Measurements from ENCODE around the gene TMEM18.
A peak's percentile ranks its signal among the peaks of the same experiment; 100 is the strongest.

TMEM18 gene

DNA sequence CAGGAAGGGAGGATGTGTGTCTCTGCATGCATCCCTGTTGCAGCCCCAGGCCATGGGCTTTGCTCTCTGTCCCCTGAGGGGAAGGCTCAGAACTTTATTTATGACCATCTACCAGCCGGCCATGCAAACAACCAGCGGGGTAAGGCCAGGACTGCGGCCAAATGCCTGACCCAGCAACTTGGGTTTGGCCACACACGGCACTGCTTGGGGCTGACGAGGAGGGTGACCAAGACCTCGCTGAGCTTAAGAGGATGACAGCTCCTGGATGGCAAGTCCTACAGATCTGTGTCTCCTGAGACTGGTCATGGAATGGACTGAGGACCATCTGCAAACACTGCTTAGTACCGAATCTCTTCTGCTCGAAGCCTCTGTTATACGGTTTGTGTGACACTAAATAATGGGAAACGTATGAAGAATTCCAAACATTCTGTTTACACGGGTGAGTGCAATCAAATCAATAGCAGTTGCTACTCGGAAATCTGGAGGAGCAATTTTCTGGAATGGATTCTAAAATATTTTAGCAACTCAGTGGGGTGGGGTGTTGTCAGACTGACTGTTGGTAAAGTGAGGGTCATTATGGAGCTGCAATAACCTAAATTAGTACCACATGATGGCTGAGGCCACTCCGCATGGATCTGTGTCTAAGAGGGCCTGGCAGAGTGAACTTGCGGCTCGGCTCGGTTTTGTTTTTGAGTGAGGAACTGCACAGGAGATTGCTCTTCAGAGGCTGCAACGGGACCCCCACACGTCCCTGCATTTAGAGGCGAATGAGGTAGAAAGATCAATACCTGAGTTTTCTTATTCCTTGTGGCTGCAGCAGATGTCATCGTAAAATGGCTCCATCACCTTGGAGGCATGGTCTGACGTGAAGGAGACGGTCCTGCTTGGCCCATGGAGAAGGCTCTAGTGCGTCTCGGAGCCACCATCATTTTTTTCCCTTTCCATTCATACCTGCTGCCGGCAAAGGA, 26.6 kb downstream of the TMEM18 start:
- no peak for DNase-seq

DNA sequence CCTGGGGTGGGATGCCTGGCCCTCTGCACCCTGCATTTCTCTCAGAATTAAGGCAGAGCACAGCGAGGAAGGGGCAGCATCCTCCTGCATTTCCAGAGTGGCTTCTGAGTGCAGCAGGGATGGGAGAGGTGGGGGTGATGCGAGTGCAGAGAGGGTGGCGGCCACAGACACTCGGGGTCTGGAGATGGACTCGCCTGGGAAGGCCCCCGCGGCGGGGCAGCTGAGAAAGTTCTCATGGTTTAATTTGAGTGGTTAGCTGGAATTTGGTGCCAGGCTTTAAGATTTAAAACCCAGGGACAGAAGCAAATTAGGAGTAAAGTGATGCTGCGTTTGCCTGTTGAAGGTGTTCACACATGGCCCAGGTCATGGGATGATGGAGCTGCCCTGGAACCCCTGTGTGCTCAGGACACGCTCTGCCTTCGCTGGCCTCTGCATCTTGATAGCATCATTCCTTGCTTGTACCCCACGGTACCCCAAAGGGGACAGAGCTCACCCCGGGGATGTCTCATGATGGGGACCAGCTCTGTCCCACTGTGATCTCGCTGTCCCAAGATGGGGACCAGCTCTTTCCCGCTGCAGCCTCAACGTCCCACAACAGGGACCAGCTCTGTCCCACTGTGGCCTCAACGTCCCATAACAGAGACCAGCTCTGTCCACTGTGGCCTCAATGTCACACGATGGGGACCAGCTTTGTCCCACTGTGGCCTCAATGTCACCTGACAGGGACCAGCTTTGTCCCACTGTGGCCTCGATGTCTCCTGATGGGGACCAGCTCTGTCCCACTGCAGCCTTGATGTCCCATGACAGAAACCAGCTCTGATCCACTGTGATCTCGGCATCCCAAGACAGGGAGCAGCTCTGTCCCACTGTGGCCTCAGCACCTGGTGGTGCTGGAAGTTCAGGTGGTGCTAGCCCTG, 27.5 kb downstream of the TMEM18 start:
- DNase-seq, result no peak

DNA sequence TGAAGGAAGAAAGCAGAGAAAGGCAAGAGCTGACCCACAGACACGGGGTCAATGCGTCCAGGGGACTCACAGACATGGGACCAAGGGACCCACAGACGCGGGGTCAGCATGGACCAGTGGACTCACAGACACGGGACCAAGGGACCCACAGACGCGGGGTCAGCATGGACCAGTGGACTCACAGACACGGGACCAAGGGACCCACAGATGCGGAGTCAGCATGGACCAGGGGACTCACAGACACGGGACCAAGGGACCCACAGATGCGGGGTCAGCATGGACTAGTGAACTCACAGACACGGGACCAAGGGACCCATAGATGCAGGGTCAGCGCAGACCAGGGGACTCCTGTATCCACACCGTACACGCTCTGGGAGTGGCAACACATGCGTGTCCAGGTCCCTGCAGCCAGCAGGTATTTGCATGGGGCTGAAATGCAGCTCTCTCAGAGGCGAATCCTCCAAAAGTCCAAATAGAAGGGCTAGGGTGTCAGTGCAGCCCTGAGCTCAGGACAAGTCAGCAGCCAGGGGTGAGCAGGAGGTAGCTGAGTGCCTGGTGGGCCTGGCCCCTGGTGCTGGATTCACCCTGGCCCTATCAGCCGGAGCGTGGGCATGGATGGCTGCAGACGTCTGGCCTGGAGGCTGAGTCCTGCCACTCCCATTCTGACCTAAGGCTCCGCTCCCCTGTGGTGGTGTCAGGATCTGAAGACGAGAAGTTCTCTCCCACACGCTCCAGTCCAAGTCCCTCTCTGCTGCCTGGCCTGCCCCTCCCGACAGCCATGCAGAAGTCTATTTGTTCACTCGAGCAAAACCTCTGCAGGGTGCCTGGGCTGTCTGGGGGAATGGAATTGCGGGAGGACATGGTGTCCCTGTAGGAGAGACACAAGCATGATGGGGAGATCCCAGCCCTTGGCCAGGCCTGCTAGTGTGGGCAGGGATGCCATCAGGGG, 28.5 kb downstream of the TMEM18 start:
- no peak for DNase-seq

DNA sequence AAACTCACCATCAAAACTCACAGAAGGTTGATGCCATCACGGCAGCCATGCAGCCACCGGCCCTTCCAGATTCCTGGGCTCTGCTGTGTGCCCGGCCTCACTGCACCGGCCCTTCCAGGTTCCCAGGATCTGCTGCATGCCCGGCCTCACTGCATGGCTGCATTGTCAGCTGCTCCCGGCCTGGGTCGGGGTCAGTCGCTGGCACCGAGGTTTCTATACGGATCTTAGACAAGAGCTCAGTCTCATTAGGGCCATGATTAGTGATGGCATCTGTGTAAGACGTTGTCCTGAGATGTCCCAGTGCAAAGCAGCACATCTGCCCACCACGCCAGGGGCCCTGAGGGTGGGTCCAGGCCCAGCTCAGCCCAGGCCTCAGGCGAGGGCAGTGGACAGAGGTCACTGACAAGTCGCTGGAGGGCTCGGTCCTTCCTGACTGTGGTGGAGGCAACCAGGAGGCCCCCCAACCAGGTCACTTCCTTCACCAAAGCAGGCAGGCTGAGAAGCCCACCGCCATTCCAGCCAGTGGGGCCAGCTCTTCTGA, 29.4 kb downstream of the TMEM18 start:
- no peak for DNase-seq

DNA sequence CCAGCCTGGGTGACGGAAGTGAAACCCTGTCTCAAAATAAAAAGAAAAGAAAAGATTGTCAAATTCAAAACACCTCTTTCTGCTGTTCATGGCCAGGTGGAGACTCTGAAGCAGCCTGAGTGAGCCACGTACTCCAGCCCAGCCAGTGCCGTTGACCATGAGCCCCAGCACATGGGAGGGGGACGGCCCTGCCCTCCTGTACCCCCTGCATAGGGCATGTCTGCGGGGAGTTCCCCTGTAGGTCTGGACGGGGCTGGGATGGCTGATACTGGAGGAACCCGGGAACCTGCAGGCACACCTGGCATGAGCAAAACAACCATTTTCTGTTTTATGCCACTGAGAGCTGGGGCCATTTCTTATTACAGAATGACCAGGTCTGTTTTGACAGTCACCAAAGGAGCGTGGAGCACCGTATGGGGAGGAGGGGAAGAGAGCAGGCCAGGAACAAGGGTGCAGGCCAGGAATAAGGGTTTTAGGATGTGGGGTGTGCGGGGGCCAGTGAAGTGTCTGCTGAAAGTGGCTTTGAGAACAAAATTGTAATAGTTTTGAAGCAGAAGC, 30.1 kb downstream of the TMEM18 start:
- no peak for DNase-seq

DNA sequence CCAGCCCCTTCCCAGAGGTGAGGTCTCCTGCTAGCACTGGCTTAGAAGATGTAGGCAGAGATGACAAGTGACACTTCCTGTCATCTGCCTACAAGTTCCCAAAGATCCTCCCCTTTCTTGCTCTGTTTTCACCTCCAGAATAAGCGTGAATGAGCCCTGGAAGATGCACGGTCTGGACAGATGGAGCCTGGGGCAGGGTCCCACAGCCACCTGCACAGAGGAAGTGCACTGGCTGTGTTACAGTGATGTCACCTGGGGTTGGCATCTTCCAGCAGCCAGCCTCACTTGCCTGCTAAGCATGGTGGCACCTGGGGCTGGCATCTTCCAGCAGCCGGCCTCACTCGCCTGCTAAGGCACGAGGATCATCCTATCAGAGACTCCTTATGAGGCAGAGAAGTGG, 32.3 kb downstream of the TMEM18 start:
- DNase-seq, result no peak

DNA sequence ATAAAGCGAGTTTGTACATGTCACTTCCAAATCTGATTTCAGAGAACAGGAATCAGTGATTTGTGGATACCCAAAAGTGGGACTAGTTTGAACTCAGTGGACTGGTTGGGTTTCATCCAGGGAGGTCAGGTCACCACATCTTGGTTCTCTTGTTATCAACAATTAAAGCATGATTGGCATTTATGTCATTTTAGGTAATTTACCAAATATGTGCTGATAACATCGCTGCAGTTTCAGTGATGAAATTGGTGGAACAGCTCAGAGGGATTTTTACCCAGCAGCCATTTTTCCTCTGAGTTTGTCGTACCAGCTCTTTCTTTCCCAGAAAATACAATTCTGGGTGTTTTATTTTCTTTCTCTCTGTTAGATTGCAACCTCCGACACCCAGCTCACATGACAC, 33.4 kb downstream of the TMEM18 start:
- no peak for DNase-seq

DNA sequence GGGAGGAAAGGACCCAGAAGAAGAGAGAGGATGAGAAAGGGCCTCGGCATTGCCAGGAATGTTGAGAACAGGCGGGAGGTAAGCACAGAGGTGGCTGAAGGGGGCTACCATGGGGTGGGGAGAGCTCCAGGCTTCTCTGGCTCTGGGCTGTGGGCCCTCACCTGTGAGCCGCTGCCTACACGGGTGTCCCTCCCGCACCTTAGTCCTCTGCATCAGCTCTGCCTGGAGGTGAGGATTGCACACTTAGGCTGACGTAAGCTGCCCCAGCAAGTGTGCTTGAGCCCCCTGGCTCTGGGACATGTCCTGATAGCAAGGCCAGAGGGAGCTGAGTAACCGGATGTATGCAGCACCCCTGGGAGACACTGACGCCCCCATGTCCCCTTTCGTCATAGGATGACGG, 33.9 kb downstream of the TMEM18 start:
- DNase-seq, result no peak

DNA sequence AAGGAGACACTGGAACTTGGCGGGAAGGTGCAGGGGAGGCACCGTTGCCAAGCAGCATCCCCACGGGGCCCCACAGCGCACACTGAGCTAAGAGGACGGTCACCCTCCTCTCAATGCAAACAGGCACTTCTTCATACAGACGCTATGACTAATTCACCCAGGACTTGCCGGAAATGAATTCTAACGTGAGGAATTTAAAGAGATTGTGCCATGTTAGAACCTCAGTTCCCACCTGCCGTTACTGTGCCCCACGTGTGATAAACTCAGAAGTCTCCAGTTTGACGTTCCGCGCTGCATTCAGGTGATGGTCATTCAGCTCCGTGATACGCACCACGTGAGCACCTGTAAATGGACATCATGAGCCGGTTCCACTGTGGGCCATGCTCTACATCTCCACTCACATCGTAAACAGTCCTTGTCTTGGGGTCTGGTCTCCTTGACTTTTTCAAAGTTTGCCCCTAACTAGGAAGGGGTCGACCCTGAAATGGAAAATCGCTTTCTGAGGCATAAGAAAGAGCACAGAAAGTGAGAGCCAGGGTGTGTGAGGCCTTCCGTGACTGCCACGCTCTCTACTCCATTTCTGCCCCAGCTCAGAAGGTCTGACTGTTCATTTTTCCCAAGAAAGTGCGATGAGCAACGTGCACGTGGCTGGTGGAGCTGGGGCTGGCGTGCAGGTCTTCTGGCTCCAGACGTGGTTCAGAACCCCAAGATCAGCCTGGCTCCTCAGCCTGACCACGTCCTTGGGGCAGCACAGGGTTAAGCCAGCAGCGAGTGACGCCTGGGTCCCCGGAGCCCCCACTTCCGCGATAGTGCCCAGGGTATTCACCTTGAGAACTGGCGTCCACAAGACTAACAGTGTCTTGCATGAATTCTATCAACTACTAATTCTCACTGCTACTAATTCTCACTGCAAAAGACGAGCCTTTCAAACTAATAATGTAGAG, 35.1 kb downstream of the TMEM18 start:
- no peak for DNase-seq

DNA sequence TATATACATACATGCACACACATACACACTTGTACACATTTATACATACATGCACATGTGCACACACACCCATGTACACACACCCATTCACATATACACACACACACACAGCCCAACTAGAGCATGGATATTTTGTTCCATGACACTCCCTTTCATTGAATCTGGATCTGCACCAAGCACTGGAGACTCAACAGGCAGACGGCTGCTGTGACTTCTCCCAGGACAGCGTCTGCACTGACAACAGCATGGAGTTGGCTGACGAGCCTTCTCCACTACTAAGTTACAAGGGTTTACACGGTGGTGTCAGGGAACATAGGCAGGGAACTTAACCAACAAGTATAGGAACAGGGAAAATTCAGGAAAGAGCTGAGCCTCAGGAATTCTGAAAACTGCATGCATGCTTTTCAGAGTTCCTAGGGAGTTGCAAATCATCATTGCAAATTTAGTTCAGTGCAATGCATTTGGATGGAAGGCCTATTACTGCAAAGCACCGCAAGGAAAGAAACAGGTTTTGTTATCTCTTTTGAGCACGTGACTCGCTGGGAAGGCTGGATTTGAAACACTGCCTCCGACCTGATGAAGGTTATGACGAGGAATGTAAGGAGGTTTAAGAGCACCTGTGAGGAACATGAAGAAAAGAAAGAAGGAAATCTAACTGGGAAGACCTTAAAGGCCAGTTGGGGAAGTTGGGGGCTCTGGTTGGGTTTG, 35.9 kb downstream of the TMEM18 start:
- DNase-seq, result no peak

DNA sequence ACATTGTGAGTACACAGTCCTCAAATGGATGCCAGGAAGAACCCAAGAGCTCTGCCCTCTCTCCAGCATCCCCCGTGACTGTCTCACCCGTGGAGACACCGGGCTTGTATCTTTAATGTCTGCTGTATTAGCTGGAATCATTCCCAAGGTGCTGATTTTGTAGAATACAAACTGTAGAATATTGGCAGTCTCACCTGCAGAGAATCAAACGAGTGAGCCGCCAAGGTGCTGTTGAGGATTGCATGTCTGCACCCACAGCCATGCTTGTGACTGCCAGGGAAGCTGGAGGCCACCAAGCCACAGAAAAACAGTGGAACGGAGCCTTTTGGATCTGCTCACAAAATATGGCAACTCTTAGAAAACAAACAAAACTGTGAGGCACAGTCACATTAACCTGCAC, 37.5 kb downstream of the TMEM18 start:
- DNase-seq, result no peak

DNA sequence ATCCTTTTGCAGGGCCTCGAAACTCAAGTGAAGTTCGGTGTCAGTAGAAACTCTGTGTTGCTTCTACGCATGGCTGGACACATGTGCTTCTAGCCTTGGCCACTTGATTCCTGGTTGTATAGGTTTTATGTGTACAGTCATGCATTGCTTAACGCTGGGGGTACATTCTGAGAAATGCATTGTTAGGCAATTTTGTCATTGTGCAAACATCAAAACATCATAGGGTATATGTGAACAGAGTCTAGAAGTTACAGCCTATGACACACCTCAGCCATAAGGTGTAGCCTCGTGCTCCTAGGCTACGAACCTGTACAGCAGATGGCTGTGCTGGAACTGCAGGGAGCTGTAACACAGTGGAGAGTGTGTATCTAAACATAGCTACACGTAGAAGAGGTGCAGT, 39.4 kb downstream of the TMEM18 start:
- DNase-seq, result no peak

DNA sequence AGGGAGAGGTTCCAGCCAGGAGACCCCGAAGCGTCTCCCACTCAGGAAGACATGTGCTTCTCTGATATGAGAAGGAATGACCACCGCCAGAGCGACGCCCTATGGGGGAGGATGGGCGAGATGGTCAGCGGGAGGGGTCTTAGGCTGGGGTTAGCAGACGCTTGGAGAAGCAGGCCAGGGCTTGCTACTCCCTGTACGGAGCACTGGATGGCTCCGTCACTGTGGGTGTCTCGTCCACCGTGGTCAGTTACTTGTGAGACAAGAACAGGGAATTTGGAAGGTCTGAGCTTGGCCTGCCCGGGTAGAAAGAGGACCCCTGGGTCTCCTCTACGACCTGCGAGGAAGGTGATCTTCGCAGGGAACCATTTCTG, 39.8 kb downstream of the TMEM18 start:
- DNase-seq, result no peak

DNA sequence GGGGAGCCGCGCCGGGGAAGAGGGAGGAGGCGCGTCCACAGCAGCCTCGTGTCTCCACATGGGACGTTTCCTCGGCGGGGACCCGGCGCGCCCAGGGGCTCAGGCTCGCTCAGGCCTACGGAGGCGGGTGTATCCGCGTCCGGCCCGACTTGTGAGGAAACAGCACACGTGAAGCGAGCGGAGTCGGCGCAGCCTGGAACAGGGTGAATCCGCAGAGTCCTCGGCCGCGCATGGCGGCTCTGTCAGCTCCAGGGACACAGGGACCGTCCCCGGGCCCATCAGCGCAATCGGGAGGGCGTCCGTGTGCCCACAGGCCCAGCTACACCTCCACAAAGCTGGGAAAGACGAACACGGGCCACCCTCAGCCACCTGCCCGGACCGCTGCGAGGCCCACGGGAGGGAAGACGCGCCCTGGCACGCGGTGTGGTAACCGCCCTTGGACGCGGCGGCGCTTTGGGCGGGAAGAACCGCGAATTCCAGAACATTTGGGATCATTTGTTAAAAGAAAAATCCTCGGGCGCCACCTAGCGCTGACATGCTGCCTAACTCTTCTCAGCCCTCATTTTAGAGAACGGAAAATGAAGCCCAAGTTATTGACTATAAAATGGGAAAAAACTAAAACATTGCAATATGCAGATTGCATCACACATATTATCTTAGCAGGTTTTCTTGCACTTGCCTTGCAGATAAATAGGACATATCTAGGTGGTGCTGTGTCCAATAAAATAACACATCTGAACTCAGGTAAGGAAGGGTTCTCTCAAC, 40.4 kb downstream of the TMEM18 start:
- DNase-seq, result peak; percentile 81

DNA sequence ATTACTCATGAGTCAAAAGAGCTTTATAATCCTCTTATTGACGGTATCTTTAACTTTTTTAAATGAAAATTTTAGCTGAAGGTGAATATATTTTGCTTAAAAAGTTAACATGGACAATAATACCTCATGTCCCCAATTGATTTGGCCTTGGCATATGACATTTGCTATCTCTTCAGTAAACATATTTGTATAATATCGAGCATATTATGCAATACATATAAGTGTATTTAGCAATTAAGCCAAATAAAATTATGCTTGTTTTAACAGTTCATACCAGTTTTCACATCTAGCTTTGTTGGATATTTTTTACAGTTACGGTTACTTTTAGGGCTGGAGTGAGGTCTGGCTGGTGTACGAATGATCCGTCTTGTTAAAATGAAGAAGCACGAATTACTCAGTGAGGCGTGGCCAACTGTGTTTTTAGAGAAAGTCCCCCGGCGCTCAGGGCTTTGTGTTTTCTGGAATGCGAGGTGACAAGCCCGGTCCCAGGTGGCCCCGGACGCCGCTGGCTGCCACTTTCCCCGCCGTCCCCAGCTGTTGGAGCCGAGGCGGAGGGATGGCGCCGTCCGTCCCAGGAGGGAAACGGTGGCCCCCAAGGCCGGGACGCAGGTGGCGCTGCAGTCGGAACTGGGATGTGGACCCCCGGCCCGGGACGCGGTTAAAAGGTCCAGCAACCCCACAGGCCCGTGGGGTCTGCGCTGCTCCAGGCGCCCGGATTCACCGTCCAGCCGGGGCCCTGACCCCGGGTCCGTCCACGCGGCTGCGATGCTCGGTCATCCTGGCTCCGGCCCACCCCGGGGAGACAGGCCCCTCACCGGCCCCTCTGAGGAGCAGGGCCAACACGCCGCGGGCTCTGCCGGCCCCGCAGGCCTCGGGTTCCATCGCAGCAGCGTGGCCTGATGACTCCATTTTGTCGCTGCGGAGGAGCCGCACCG, 41.3 kb downstream of the TMEM18 start:
- no peak for DNase-seq

DNA sequence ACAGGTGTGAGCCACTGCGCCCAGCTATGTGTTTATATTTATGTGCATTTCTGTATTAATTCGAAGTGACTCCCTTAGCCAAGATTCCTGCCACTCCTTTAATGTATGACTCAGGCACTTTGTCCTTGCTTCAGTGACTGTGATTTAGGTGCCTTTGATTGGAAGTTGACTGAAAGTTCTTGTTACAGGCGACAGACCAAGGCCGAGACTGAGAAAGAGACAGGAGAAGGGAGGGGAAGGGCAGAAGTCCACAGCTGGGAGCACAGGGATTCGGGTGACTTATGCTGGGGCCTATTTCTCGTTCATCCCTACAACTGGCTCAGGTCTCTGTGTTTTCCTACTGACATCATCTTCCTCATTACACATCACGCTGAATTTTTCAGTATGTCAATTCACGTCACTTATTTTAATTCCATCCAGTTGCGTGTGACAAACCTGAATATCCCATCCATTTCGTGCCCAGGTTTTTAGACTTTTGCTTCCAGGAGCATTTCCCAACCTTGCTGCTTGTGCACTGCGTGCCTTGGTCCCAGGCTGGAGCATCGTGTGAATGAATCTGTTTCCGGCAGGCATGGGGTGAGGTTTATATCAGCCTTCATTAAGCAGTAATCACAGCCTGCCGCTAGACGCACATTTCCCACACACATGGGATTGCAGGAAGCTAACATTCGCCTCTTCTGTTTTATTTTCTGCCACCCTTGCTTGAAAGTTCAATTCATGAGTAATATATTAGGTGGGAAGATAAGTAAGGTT, 42.4 kb downstream of the TMEM18 start:
- no peak for DNase-seq

DNA sequence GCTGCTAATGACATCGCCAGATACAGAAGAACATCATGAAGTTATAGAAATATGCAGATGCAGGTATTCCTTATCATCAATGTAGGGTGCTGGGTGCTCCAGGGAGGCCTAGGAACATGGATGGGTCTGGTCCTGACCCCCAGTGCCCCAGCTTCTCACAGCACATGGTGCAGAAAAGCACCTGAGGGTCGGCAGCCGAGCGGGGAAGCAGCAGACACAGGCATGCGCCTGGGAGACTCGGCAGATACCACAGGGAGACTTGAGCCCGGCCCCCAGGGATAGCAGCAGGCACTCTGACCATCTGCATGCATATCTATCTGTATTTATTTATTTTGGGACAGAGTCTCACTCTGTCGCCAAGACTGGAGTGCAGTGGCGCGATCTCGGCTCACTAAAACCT, 43.2 kb downstream of the TMEM18 start:
- DNase-seq, result no peak

All from hematopoietic multipotent progenitor cell treated with erythropoietin and hydrocortisone succinate and interleukin-3 and kit ligand, for 6 days (in vitro differentiated cells).